GM18858 (cell line): ENCODE data around the gene NKAPL.
A peak's percentile ranks its signal among the peaks of the same experiment; 100 is the strongest.
"Not testable (repeated sequence)": the region's sequence is repeated elsewhere in the genome, so short reads cannot be mapped to it uniquely, and the experiment has no call there.

ENCODE experiments used
- ATAC-seq: cut with Tn5 transposase; IDR thresholded peaks from one replicate; pipeline ENCODE4 v1.9.1; 2021; ENCODE audit not compliant: unreplicated experiment

NKAPL gene

GRCh38 chr6:28295326-28295725 is 36.2 kb downstream of the NKAPL start:
- ATAC-seq: no peak

GRCh38 chr6:28296520-28297060 is 37.5 kb downstream of the NKAPL start:
- no peak for ATAC-seq

- peak; percentile 76 for ATAC-seq
Observed at GRCh38 chr6:28303570-28303969, 44.5 kb downstream of the NKAPL start.

GRCh38 chr6:28306363-28306762 is 47.3 kb downstream of the NKAPL start:
- ATAC-seq: not testable (repeated sequence)
